H1 (cell line): ENCODE data around the gene NEU4. TPM values are rescaled to one million over a fixed set of nuclear protein-coding genes. Genes with fewer than 3 reads are reported as not detected.

Experiments used
- ASH2L ChIP-seq: fragments of 200-600, 300-600 bp; sonication (generic); IDR thresholded peaks from one replicate; pipeline ENCODE4 v1.7.1; 2017; ENCODE audit warnings: low read length
- BACH1 ChIP-seq: IDR thresholded peaks from 2 replicates; pipeline ENCODE4 v1.6.1; 2012; ENCODE audit warnings: low read length, improper control_type of control experiment
- CHD2 ChIP-seq: IDR thresholded peaks from 2 replicates; pipeline ENCODE4 v1.6.1; 2012; ENCODE audit warnings: low read length, improper control_type of control experiment
- POU5F1 ChIP-seq: IDR thresholded peaks from 2 replicates; pipeline ENCODE4 v1.6.1; 2011; ENCODE audit warnings: low read depth, mild to moderate bottlenecking, low read length, moderate library complexity
- RNF2 ChIP-seq: fragments of 200-900, 300-1000 bp; sonication (generic); IDR thresholded peaks from 2 replicates; pipeline ENCODE4 v1.7.1; 2016; ENCODE audit warnings: borderline replicate concordance, low read depth, mild to moderate bottlenecking, antibody characterized with exemption, low read length; ENCODE audit not compliant: poor library complexity, severe bottlenecking; ENCODE audit errors: missing control alignments
- SAP30 ChIP-seq: fragments of 300-600 bp; sonication (generic); IDR thresholded peaks from 2 replicates; pipeline ENCODE4 v1.7.1; 2012; ENCODE audit warnings: low read length, moderate library complexity, mild to moderate bottlenecking, inconsistent platforms; ENCODE audit not compliant: insufficient read depth, insufficient replicate concordance
- SP2 ChIP-seq: IDR thresholded peaks from 2 replicates; pipeline ENCODE4 v1.6.1; 2012; ENCODE audit warnings: mild to moderate bottlenecking, low read length, inconsistent platforms
- polyA plus RNA-seq, 7 experiments: library from polyadenylated mRNA; depleted of rRNA in 3 of 7; stranded (reverse) in 5 of 7; unstranded in 2 of 7; fragments of >200 nt in 5 of 7; fragments of 200-250 nt in 2 of 7; gene quantifications; 1 replicate in 5 of 7; 2 replicates in 1 of 7; 4 replicates in 1 of 7; pipeline versions ENCODE4 v1.2.1 to v1.2.3, GENCODE V29; 2011 to 2013; ENCODE audit warnings: missing spikeins in 2 of 7, mixed read lengths in 2 of 7
- total RNA-seq: library from RNA; stranded (reverse); fragmentation: NEBNext Ultra II Directional; extraction: Animal tissue kit (Norgen Biotek cat#: 25700); gene quantifications from 2 replicates; pipeline ENCODE4 v1.2.1, GENCODE V29; 2021
- TF ChIP-seq, protein P1 (sequence below): IDR thresholded peaks from 2 replicates; pipeline ENCODE4 v1.6.1; 2011; ENCODE audit warnings: low read depth, mild to moderate bottlenecking, low read length; ENCODE audit not compliant: insufficient read depth

Gene NEU4
- total and polyA plus RNA-seq, 2 of the 8 experiments (the other 6 are each of a cell fraction or from before 2014, with no cell fraction given), result 0.32 to 0.50 TPM

DNA sequence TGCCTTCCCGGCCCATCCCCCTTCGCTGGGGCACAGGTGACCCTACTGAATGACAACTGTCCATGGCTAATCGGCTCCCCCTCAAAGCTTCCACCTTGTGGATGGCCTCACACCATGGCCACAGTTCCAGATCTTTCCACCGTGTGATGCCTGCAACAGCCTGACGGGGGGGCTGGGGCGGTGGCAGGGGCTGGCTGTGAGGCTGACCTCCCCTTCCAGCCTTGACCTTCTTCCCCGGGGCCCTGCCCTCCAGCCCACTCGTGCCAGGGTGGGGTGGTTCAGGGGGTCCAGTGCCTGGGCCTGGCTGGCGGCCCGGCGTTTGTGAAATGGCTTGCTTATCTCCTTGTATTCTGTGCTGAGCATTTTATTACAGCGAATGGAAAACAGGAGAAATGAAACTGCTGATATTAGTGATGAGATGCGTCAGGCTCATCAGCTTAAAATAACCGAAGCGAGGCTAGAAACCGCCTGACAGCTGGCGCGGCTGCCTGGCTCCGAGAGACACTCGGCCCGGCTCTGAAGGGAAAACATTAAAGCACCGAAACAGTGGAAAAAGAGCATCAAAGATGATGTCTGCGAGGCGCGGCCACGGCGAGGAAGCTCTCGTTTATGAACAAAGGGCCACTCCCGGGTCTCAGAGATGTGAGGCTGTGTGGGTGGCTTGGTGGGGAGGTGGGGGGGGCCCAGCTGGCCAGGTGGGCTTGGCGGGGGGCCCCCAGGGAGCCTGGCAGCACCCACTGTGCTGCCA is 50.6 kb downstream of the NEU4 start (continued):
- TF ChIP-seq SAP30 (no peak), CHD2 (no peak), POU5F1 (no peak), SP2 (no peak), BACH1 (no peak), RNF2 (no peak), ASH2L (no peak)
- TF ChIP-seq, protein P1, sequence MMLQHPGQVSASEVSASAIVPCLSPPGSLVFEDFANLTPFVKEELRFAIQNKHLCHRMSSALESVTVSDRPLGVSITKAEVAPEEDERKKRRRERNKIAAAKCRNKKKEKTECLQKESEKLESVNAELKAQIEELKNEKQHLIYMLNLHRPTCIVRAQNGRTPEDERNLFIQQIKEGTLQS, result no peak
